PC-9 (cell line): ENCODE results near the gene RNASEH1.

ENCODE experiments used
- EZH2 ChIP-seq: fragments of 200-600 bp; sonication (generic); IDR thresholded peaks from 2 replicates; pipeline ENCODE4 v1.8.0; 2017; ENCODE audit warnings: antibody characterized with exemption, low read depth
- TF ChIP-seq, protein P1 (sequence below): fragments of 200-600 bp; sonication (generic); conservative IDR thresholded peaks from 2 replicates; pipeline ENCODE4 v1.6.1; 2017; ENCODE audit warnings: mixed run types, antibody characterized with exemption, mild to moderate bottlenecking, moderate library complexity

DNA sequence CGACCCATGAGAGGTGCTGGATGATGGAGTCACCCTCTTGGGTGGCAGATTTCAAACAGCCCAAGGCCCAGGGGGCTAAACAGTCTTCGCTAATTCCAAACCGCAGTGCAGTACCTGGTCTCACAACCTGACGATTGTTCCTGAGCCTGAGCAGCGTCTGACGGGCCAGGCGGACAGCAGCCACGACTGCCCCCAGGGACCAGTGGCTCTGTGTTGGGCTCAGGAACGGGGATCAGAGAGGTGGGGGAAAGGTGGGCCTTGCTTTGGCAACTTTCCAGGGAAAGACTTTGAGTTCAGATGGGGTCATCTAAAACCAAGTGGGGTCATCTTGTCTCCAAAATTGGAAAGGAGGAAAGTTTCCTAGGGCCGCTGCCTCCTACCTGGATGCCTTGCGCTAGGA lies 37.3 kb upstream of the RNASEH1 start:
- TF ChIP-seq, protein P1, sequence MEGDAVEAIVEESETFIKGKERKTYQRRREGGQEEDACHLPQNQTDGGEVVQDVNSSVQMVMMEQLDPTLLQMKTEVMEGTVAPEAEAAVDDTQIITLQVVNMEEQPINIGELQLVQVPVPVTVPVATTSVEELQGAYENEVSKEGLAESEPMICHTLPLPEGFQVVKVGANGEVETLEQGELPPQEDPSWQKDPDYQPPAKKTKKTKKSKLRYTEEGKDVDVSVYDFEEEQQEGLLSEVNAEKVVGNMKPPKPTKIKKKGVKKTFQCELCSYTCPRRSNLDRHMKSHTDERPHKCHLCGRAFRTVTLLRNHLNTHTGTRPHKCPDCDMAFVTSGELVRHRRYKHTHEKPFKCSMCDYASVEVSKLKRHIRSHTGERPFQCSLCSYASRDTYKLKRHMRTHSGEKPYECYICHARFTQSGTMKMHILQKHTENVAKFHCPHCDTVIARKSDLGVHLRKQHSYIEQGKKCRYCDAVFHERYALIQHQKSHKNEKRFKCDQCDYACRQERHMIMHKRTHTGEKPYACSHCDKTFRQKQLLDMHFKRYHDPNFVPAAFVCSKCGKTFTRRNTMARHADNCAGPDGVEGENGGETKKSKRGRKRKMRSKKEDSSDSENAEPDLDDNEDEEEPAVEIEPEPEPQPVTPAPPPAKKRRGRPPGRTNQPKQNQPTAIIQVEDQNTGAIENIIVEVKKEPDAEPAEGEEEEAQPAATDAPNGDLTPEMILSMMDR: no peak
- TF ChIP-seq EZH2: no peak
